H1 (cell line): ENCODE measurements around the gene MTNR1B.

Experiments used
- BRCA1 ChIP-seq: IDR thresholded peaks from 2 replicates; pipeline ENCODE4 v1.6.1; 2012; ENCODE audit warnings: low read depth, low read length, improper control_type of control experiment
- CTCF ChIP-seq, 3 experiments: IDR thresholded peaks; 1 replicate in 2 of 3; 2 replicates in 1 of 3; pipeline versions ENCODE4 v1.5.1 to v1.6.1; 2011; ENCODE audit warnings: low read length in 3 of 3, mild to moderate bottlenecking in 3 of 3, inconsistent platforms in 2 of 3, low read depth in 1 of 3, moderate library complexity in 1 of 3; ENCODE audit not compliant: insufficient read depth in 1 of 3; ENCODE audit errors: control extremely low read depth in 1 of 3
- EP300 ChIP-seq, 2 experiments: IDR thresholded peaks; 1 replicate in 1 of 2; 2 replicates in 1 of 2; pipeline ENCODE4 v1.6.1; 2011 to 2012; ENCODE audit warnings: low read depth in 2 of 2, low read length in 2 of 2, mild to moderate bottlenecking in 2 of 2, borderline replicate concordance in 1 of 2, inconsistent platforms in 1 of 2, moderate library complexity in 1 of 2
- EZH2 ChIP-seq: fragments of 200-600 bp; sonication (generic); IDR thresholded peaks from 2 replicates; pipeline ENCODE4 v1.7.1; 2012; ENCODE audit warnings: low read depth, mild to moderate bottlenecking, moderate library complexity, low read length, inconsistent platforms; ENCODE audit not compliant: severe bottlenecking
- JUN ChIP-seq: IDR thresholded peaks from 2 replicates; pipeline ENCODE4 v1.6.1; 2011; ENCODE audit warnings: low read depth, mild to moderate bottlenecking, improper control_type of control experiment, low read length
- JUND ChIP-seq: IDR thresholded peaks from 2 replicates; pipeline ENCODE4 v1.6.1; 2011; ENCODE audit warnings: mild to moderate bottlenecking, improper control_type of control experiment, low read length
- POLR2A ChIP-seq, 2 experiments: IDR thresholded peaks; 1 replicate in 1 of 2; 2 replicates in 1 of 2; pipeline ENCODE4 v1.6.1; 2011; ENCODE audit warnings: low read depth in 2 of 2, low read length in 2 of 2, mild to moderate bottlenecking in 2 of 2; ENCODE audit errors: control extremely low read depth in 1 of 2
- POLR2AphosphoS5 ChIP-seq: IDR thresholded peaks from 2 replicates; pipeline ENCODE4 v1.6.1; 2011; ENCODE audit warnings: low read depth, low read length
- SIX5 ChIP-seq: IDR thresholded peaks from 2 replicates; pipeline ENCODE4 v1.6.1; 2011; ENCODE audit warnings: mild to moderate bottlenecking, low read depth, low read length

GRCh38 chr11:93020248-93021046 is 51.0 kb downstream of the MTNR1B start:
- TF ChIP-seq POLR2A (IDR thresholded peaks at IDR 0.05; ENCODE audit: control extremely low read depth in 1 of 2, low read depth in 2 of 2, low read length in 2 of 2) (no peak), SIX5 (no peak), EZH2 (no peak), POLR2AphosphoS5 (no peak), CTCF (IDR thresholded peaks at IDR 0.05; ENCODE audit: control extremely low read depth in 1 of 3, insufficient read depth in 1 of 3, low read depth in 1 of 3, low read length in 3 of 3) (no peak), JUN (no peak), JUND (no peak), EP300 (IDR thresholded peaks at IDR 0.05; ENCODE audit: borderline replicate concordance in 1 of 2, low read depth in 2 of 2, low read length in 2 of 2) (no peak), BRCA1 (no peak)
